Tibial artery (tissue), 4 donors: ENCODE results near the gene CDC6.
A peak's percentile ranks its signal among the peaks of the same experiment; 100 is the strongest.

ENCODE experiments used
- DNase-seq, 2 donors: peaks; one replicate each; pipeline ENCODE4 v3.0.0-alpha.2; 2019
- H3K27ac ChIP-seq, 2 donors: fragments of 200-600 bp; sonication (generic) in 1 of 2; 1 replicate in 1 of 2; 2 replicates in 1 of 2; pipeline ENCODE4 v1.5.1; 2018 to 2019; ENCODE audit warnings: mild to moderate bottlenecking in 1 of 2
- H3K27me3 ChIP-seq, 2 donors: fragments of 200-600 bp; sonication (generic) in 1 of 2; one replicate each; pipeline versions ENCODE4 v1.5.1 to v1.6.0; 2016 to 2019
- H3K36me3 ChIP-seq, 3 donors: fragments of 200-600 bp; sonication (generic) in 2 of 3; one replicate each; pipeline ENCODE4 v1.5.1; 2016 to 2019; ENCODE audit warnings: mild to moderate bottlenecking in 2 of 3
- H3K4me1 ChIP-seq, 4 donors: fragments of 200-600 bp; sonication (generic) in 2 of 4; 1 replicate in 3 of 4; 2 replicates in 1 of 4; pipeline ENCODE4 v1.5.1; 2016 to 2019
- H3K4me3 ChIP-seq, 2 donors: fragments of 200-600 bp; sonication (generic) in 1 of 2; 1 replicate in 1 of 2; 2 replicates in 1 of 2; pipeline ENCODE4 v1.5.1; 2018 to 2019; ENCODE audit warnings: mild to moderate bottlenecking in 2 of 2
- H3K9me3 ChIP-seq, 3 donors: fragments of 200-600 bp; sonication (generic) in 1 of 3; one replicate each; pipeline ENCODE4 v1.5.1; 2016 to 2019
- intact Hi-C: fragments of 100-400 bp; cut with DNase I; formaldehyde crosslinking; loops from one replicate; pipeline ENCODE4 v1.15.0; 2023; ENCODE audit warnings: low total_unique reads
- TF ChIP-seq, protein P1 (sequence below), 2 experiments: fragments of 200-600 bp in 1 of 2; fragments of 450-650 bp in 1 of 2; IDR thresholded peaks; one replicate each; pipeline ENCODE4 v1.5.1; 2017 to 2019; ENCODE audit warnings: antibody characterized with exemption in 2 of 2, mild to moderate bottlenecking in 1 of 2, moderate library complexity in 1 of 2

Gene CDC6

DNA sequence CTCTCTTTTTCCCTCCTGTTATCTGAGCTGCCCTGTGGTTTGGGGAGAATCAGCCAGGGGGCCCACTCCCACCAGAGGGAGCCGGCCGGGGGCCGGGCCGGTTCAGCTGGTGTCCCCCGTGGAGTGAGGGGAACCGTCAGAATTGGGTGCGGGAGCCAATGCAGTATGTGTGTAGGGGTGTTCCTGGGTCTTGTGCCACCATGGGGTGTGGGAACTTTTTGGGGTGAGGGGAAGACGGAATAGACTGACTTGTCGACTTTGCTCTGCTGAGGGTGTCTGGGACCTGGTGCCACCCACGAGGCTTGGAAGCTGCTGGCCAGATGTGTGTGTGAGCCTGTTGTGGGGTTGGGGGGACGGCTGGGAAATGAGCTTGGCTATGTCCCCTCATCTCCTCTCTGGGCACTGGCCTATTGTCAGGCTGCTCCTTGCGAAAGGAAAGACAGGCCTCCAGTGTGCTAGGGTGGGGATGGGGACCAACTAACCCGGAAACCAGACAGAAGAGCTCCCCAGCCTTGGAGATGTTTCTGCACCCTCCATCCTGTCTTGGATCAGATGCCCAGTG, 31.2 kb downstream of the CDC6 start:
- Histone ChIP-seq H3K36me3 (no peaks in the 10 kb centered on the region), H3K4me1 (peaks cover 29 to 92% (median 88%) of the 10 kb centered on the region in 4 donors), H3K27me3 (no peaks in the 10 kb centered on the region), H3K9me3 (no peaks in the 10 kb centered on the region), H3K27ac (peak overlapping the region; percentile 94 to 95), H3K4me3 (peak overlapping the region; percentile 93 to 97)
- peak in 1 of 2 donors; percentile 68 for DNase-seq
- TF ChIP-seq, protein P1, sequence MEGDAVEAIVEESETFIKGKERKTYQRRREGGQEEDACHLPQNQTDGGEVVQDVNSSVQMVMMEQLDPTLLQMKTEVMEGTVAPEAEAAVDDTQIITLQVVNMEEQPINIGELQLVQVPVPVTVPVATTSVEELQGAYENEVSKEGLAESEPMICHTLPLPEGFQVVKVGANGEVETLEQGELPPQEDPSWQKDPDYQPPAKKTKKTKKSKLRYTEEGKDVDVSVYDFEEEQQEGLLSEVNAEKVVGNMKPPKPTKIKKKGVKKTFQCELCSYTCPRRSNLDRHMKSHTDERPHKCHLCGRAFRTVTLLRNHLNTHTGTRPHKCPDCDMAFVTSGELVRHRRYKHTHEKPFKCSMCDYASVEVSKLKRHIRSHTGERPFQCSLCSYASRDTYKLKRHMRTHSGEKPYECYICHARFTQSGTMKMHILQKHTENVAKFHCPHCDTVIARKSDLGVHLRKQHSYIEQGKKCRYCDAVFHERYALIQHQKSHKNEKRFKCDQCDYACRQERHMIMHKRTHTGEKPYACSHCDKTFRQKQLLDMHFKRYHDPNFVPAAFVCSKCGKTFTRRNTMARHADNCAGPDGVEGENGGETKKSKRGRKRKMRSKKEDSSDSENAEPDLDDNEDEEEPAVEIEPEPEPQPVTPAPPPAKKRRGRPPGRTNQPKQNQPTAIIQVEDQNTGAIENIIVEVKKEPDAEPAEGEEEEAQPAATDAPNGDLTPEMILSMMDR (IDR thresholded peaks at IDR 0.05), result no peak
- intact Hi-C loops, result no loop called here

DNA sequence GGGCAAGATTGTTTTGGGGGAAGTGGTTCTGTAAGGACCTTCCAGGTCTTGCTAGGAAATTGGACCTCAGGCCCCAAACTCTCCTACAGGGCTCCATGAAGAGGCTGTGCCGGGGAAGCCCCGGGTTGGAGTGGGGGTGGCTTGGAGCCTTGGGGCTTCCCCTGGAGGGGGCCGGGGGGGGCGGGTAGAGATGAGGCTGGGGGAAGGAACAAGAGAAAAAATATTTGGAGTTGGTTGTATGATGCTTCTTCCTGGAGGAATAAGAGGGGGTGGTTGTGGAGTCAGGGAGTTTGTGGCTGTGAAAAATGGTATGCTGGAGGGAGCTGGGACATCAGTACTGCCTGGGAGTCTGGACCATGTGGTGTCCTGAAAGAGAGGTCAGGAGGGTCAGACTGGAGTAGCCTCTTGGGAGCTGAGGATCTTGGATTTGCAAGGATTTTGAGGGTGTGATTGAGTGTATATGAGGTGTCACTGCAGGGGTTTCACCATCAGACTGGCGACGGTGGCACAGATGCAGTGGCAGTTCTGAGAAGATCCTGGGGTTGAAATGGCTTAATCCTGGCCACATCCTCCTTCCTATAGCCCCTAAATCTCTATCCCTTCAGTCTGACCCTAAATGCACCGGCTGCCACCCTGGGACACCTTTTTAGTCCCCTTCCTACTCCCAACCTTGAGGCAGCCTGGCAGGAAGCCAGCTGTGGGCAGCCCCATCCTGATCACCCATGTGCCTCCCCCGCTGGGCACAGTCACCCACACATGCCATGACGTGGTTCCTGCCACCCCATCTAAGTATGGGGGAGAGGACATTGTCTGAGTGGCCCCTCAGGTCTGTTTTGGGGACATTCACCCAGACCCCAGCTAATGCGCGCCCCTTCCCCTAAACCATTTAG, 32.2 kb downstream of the CDC6 start:
- intact Hi-C loops, result no loop called here
- TF ChIP-seq, protein P1 (IDR thresholded peaks at IDR 0.05), result no peak
- DNase-seq, result peak; percentile 62 to 77
- Histone ChIP-seq H3K27me3 (no peaks in the 10 kb centered on the region), H3K9me3 (no peaks in the 10 kb centered on the region), H3K27ac (peak overlapping the region; percentile 94 to 95), H3K4me3 (peak overlapping the region; percentile 93 to 97), H3K4me1 (peaks cover 30 to 92% (median 88%) of the 10 kb centered on the region in 4 donors), H3K36me3 (no peaks in the 10 kb centered on the region)

DNA sequence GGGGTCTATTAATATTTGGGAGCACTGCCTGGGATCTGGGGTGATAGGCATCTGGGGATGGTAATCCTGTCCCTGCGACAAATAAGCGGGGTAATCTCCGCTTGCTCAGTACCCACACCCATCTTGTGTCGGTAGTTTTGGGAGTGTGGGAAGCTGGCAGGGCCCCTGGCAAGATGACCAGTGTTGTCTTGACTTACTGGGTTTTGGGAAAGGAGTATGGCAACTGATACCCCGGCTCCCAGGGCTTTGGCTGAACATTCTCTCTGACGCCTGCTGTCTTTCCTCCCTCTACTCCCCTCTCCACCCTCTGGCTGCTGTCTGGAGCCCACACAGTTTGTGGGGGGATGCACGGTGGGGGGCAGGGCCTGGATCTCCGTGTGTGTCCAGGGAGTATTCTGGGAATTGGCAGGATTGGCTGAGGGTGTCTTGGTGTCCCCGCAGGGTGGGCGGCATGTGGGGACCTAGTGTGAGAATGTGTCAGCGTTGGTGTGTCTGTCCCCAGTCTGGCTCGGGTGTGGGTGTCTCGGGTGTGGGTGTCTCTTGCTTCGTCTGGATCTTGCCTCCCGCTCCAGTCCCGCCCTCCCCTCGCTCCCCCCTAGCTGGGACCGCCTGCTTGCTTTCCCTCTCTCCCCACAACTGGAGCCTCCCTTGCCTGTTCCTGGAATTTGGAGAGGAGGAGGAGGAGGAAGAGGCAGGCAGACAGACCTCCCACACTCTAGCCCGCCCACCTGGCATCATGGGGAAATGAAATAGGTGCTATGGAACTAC, 33.3 kb downstream of the CDC6 start:
- H3K4me1 ChIP-seq, result peaks cover 30 to 92% (median 90%) of the 10 kb centered on the region in 4 donors
- H3K9me3 ChIP-seq, result no peaks in the 10 kb centered on the region
- TF ChIP-seq, protein P1 (IDR thresholded peaks at IDR 0.05), result no peak
- H3K27me3 ChIP-seq, result no peaks in the 10 kb centered on the region
- H3K27ac ChIP-seq, result peak overlapping the region; percentile 94 to 95
- no peaks in the 10 kb centered on the region for H3K36me3 ChIP-seq
- H3K4me3 ChIP-seq, result peak overlapping the region; percentile 93 to 97
- DNase-seq, result peak; percentile 85 to 93
- intact Hi-C loops, result no loop called here

DNA sequence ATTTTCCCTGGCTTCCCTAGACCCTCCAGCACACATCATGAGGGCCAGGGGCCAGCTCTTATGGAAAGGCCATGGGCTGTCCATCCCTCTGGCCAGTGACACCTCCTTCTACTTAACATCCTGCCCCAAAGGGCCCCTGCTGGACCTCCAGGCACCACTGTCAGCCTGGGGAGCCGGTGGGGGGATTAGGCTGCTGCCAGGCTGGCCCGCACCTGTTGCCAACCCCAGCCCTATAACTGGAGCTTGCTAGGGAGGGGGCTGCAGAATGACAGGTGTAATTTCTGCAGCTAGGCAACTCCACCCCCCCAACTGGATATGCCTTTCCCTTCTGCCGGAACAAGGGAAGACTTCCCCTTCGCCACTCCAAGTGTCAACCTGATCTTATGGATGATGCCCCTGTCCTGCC, 33.8 kb downstream of the CDC6 start:
- no peak for DNase-seq
- Histone ChIP-seq H3K27ac (peak overlapping the region; percentile 94 to 95), H3K36me3 (no peaks in the 10 kb centered on the region), H3K4me1 (peaks cover 26 to 92% (median 90%) of the 10 kb centered on the region in 4 donors), H3K4me3 (peak overlapping the region; percentile 93 to 97), H3K9me3 (no peaks in the 10 kb centered on the region), H3K27me3 (no peaks in the 10 kb centered on the region)
- TF ChIP-seq, protein P1 (IDR thresholded peaks at IDR 0.05), result no peak
- intact Hi-C loops, result no loop called here

DNA sequence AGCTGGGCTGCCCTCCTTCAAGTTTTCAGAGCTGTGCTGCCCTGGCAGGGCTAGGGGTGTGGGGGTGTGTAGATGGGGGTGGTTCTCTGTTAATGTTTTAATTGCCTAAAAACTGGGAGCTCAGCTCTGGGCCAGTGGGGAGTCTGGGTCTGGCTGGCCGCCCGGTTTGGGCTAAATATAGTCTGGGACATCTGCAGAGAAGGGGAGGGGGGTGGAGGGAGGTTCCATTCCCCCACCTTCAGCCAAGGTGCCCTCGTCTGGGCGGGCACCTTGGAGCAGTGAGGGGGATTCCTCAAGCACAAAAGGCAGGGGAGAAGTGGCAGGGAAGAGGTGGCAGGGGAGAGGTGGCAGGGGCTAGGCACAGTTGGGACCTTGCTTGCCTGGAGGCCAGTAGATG, 34.3 kb downstream of the CDC6 start:
- peak; percentile 33 to 78 for DNase-seq
- Histone ChIP-seq H3K36me3 (no peaks in the 10 kb centered on the region), H3K27ac (peak overlapping the region; percentile 94 to 95), H3K27me3 (no peaks in the 10 kb centered on the region), H3K9me3 (no peaks in the 10 kb centered on the region), H3K4me1 (peaks cover 26 to 92% (median 90%) of the 10 kb centered on the region in 4 donors), H3K4me3 (peak overlapping the region; percentile 93 to 97)
- intact Hi-C loops, result no loop called here
- TF ChIP-seq, protein P1 (IDR thresholded peaks at IDR 0.05), result no peak
